Adipose tissue (tissue), 3 donors: ENCODE results near the gene SHROOM2. TPM values are rescaled to one million over a fixed set of nuclear protein-coding genes. Genes with fewer than 3 reads are reported as not detected.
"Not testable (repeated sequence)": the region's sequence is repeated elsewhere in the genome, so short reads cannot be mapped to it uniquely, and the experiment has no call there.

ENCODE experiments used
- H3K27ac ChIP-seq: one replicate; pipeline ENCODE4 v1.5.1; 2013; ENCODE audit warnings: low read depth, low read length
- WGBS, 3 donors: extraction: QIAGEN DNeasy Blood & Tissue Kit; methylation state at CpG; one replicate each; pipeline ENCODE4 v1.1.7; 2013; 5-methylcytosine and 5-hydroxymethylcytosine counted together
- polyA plus RNA-seq, 3 donors: library from polyadenylated mRNA; stranded (reverse); fragments of 200-250 nt; gene quantifications; one replicate each; pipeline ENCODE4 v1.2.3, GENCODE V29; 2013
- donor health status: healthy with polysubstance abuse.
- donor health status: Bipolar disorder and iron deficiency.
- donor health status: healthy.

Gene SHROOM2
- polyA plus RNA-seq, 3 donors: 0.34 to 1.7 (median 0.43) TPM

DNA sequence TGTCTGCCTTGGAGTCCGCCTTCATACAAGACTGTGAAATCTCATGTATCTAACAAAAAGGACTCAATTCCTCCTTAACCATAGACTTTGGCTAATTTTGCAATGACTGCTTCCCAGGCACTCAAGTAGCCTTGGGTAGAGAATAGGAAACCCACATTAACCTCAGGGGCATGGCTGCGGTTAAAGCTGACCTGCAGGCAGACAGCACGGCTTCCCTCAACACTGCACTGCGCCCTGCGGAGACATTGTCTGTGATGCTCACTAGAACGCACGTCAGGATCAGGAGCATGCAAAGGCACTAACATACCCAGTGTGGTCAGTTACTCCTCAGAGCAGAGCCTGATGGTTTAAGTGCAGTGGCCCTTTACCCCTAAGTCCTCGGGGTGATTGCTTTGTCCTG, 10.3 kb upstream of the SHROOM2 start:
- H3K27ac ChIP-seq: no peak overlapping the region
- 48 to 80% (median 68%) methylated on average over 8 of the region's 8 CpGs for WGBS, 3 donors

DNA sequence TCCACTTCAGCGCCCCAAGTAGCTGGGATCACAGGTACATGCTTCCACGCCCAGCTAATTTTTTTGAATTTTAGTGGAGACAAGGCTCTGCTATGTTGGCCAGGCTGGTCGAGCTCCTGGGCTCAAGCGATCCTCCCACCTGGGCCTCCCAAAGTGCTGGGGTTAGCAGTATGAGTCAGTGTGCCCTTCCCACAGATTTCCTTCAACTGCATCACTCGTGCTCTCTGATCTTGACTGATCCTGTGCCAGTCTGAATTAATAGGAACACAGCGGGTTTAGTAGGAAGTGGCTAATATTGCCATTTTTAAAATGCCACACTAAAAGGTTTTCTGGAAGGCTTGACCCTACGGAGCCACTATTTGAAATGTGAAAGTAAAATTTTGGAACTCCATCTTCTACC, 4.3 kb upstream of the SHROOM2 start:
- no peak overlapping the region for H3K27ac ChIP-seq
- WGBS, 3 donors: 78 to 91% (median 85%) methylated on average over 7 of the region's 7 CpGs

- H3K27ac ChIP-seq: no peak overlapping the region
- WGBS, 3 donors: 90 to 99% (median 96%) methylated on average over 8 of the region's 8 CpGs
Measured at GRCh38 chrX:9784332-9784731, 1.9 kb upstream of the SHROOM2 start.

DNA sequence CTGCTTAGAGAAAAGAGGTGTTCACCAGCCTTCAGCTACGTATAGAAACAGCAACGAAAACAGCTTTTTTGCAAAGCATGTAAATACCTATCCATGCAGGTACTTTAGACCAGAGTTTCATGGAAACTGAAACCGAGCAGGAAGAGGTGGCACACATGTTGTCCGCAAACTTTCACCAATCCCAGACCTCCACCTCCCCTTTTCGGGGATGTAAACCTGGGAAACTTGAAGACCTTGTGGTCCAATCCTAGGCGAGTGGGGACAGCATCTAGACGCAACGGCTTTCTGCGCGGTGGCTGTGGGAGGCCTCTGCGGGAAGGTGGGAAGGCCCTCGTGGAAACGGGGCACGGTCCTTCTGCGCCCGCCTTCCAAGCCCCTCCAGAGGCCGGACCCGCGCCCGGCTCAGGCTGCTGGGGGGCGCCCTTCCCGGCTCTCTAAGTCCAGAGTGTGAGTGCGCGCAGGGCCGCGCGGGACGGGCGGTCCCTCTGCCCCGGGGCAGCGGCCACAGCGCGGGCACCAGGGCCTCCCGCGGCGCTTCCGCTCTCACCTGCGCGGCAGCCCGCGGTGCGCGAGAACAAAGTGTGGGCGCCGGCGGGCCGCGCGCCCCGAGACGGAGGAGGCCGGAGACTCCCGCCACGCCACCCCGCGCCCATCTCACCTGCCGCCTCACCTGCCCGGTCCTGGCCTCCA, 830 bp upstream of the SHROOM2 start:
- WGBS, 3 donors: 12 to 20% (median 18%) methylated on average over 13 to 51 of the region's 58 CpGs
- no peak overlapping the region for H3K27ac ChIP-seq

DNA sequence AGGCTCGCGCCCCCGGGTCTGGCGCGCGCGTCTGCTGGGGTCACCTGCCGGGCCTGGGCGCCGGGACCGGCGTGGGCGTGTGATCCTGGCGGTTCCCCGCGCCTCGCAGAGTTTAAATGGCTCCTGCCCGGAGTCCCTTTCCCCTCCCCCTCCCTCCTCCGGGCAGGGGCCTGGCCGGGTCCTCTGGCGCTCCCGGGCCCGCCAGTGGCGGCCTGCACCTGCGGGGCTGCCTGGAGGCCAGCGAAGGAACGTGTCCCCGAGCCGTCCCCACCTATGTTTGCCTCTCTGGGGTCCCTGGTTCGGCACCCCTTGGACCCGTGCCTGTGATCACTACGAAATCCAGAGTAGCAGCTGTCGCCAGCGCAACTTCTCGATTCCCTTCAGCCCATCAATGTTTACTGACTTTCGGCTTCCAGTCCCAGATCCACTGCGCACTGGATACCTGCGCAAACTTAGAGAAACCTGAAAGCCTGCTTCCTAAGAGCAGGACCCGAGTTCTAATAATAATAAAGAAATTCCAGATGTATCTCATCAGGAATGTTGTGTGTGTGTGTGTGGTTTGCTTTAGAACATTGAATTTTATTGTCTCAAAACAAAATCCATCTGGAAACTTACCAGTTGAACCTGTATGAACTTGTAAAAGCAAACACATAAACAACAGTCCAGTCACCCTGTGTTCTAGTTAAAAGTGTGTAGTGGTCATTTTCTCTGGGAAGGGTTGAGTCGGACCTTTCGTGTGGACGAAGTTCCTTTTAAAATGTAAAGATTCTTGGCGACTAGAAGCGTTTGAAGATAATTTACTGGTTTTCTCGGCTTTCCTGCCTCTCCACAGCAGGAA, 788 bp downstream of the SHROOM2 start:
- no peak overlapping the region for H3K27ac ChIP-seq
- WGBS, 3 donors: 4 to 11% (median 7%) methylated on average over 18 to 41 of the region's 45 CpGs

DNA sequence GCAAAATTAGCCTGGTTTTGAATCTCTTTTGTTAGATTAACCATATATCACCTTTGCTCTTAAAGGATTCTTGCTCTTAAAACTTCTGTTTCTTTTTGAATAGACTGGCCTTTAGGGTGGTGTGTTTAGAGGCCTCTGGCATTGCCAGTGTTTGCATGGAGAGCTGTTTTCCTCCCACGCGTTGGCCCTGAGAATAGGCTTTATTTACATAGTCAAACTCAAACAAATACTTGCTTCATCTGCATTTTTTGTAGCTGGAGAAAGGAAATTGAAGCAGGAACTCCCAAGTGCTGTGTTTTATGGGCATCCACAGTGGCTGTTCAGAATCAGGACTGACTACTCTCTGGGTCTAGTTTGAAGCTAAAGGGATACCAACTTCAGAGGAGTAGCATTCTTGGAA, 2.7 kb downstream of the SHROOM2 start:
- whole genome bisulfite sequencing, 3 donors: 23 to 39% (median 23%) methylated on average over 2 of the region's 2 CpGs
- H3K27ac ChIP-seq: no peak overlapping the region

DNA sequence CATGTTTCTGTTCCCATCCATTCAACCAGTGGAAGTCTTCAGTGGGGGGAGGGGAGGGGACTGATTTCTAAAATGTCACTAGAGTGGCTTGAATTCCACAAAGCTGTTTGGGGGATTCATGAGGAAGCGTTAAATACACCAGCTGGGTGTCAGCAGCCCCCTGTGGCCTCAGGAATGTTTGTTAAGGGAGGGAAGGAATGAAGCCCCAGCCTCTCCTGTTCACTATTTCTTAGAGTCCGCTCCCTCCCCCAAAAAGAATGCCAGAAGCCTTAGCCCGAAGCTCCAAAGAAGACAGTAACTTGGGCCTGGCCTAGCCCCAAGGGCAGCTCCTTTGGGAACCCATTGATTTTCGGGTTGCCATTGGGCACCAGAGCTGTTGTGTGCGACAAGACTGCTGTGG, 3.3 kb downstream of the SHROOM2 start:
- H3K27ac ChIP-seq: no peak overlapping the region
- 45 to 79% (median 67%) methylated on average over 5 of the region's 5 CpGs for WGBS, 3 donors

DNA sequence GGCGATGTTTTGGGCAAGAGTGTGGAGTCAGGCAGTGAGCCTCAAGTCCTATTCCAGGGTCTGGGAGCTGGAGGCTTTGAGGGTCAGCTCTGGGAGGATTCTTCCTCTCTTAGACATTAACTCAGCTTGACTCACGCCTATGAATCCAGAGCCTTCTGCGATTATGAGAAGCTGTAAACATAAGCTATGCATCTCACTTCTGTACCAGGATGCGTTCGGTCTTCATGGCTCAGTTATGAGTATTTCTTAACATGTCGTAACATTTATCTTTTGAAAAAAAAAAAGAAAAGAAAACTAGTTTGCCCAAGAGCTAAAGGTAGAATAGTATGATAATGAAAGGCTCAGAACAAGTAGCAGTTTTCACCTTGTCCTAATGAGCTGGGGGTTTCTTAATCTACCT, 4.6 kb downstream of the SHROOM2 start:
- WGBS, 3 donors: 81 to 94% (median 87%) methylated on average over 6 of the region's 6 CpGs

GRCh38 chrX:9794495-9794894, 8.3 kb downstream of the SHROOM2 start:
- WGBS, 3 donors: 91 to 95% (median 94%) methylated on average over 7 of the region's 7 CpGs
- H3K27ac ChIP-seq: no peak overlapping the region

More for the DNA sequence above, 4.6 kb downstream of the SHROOM2 start:
- H3K27ac ChIP-seq: no peak overlapping the region

GRCh38 chrX:9797384-9798360, 11.4 kb downstream of the SHROOM2 start:
- WGBS, 3 donors: 61 to 71% (median 68%) methylated on average over 11 of the region's 11 CpGs
- no peak overlapping the region for H3K27ac ChIP-seq

DNA sequence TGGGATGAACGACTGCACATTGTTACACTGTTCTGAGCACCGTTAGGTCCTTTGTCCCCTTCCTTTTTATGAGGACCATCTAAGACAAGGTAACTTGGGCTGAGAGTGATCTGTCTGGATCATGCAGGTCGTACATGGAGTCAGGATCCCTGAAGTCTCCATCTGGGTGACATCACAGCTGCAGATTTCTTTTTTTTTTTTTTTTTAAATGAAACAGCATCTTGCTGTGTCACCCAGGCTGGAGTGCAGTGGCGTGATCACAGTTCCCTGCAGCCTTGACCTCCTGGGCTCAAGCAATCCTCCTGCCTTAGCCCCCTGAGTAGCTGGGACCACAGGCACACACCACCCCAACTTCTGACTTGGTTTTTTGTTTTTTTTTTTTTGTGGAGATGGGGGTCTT, 16.5 kb downstream of the SHROOM2 start:
- WGBS, 3 donors: 80 to 85% (median 81%) methylated on average over 4 of the region's 4 CpGs

GRCh38 chrX:9804444-9804843, 18.2 kb downstream of the SHROOM2 start:
- no peak overlapping the region for H3K27ac ChIP-seq
- WGBS, 3 donors: 77 to 92% (median 91%) methylated on average over 5 of the region's 5 CpGs

More for the DNA sequence above, 16.5 kb downstream of the SHROOM2 start:
- no peak overlapping the region for H3K27ac ChIP-seq

GRCh38 chrX:9805956-9806355, 19.7 kb downstream of the SHROOM2 start:
- no peak overlapping the region for H3K27ac ChIP-seq
- WGBS, 3 donors: 86 to 94% (median 93%) methylated on average over 7 of the region's 7 CpGs

DNA sequence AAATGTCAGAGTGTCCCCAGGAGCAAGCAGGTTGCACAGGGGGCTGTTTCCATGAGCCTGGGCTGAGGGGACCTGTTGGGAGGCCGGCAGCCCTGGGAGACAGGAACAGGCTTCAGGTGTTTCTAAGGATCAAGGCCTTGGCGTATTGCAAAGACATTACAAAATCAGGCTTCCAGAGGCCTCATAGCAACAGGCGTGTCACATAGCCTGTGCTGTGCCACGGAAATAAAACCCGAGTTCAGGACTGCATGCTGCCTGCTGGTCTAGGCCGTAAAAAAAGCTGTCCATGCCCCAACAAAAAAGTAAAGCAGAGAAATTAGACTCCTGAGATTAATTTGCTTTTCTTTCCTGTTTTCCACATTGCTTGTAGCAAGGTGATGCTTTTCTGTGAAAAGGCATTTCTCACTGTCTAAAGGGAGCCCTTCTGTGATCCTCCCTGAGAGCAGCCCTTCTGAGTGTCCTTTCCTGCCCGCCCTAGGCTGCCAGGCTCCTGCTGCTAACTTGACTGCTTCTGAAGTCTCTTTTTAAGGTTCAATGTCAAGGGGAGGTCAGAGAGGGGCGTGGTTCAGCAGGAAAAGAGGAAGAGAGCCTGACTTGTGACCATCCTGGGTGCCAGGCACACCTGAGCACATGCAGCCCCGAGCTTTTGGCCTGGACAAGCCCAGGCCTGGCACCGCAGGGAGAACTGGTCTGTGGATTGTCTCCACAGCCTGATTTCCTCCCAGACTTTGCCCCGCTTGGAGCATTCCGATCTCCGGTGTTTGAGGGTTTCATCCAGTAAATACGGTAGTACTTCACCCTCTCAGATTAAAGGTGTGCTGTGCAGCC, 21.3 kb downstream of the SHROOM2 start:
- WGBS, 3 donors: 69 to 92% (median 75%) methylated on average over 13 to 14 of the region's 14 CpGs
- H3K27ac ChIP-seq: no peak overlapping the region

GRCh38 chrX:9809876-9810275, 23.6 kb downstream of the SHROOM2 start:
- not testable (repeated sequence) for H3K27ac ChIP-seq
- 82 to 91% (median 90%) methylated on average over 5 of the region's 5 CpGs for WGBS, 3 donors

- WGBS, 3 donors: 94 to 100% (median 95%) methylated on average over 3 of the region's 3 CpGs
- not testable (repeated sequence) for H3K27ac ChIP-seq
Measured at GRCh38 chrX:9811086-9811485, 24.9 kb downstream of the SHROOM2 start.

- 59 to 86% (median 60%) methylated on average over 8 to 10 of the region's 10 CpGs for WGBS, 3 donors
- no peak overlapping the region for H3K27ac ChIP-seq
Measured at GRCh38 chrX:9816084-9816700, 30.0 kb downstream of the SHROOM2 start.
